ENCODE data around the gene BTBD9. TPM values are rescaled to one million over a fixed set of nuclear protein-coding genes. Genes with fewer than 3 reads are reported as not detected.

BTBD9 gene
- total RNA-seq, 2 experiments from 2014 or later: 6.2 to 6.4 TPM

GRCh38 chr6:38188677-38189335 is 450.9 kb downstream of the BTBD9 start:
- no peaks in the 10 kb centered on the region for H3K27me3 Mint-ChIP-seq
- TF ChIP-seq CTCF (IDR thresholded peaks at IDR 0.05): no peak
- POLR2A ChIA-PET: no interaction called here
- no peak overlapping the region for H3K27ac Mint-ChIP-seq
- H3K36me3 Mint-ChIP-seq (ENCODE audit: low read depth): no peaks in the 10 kb centered on the region
- CTCF ChIA-PET: interaction anchor here (1.8 kb wide), 1 partner anchor 305 kb away, joined by 4 read pairs; no protein-coding TSS in a partner anchor
- DNase-seq: no peak
- no peaks in the 10 kb centered on the region for H3K9me3 Mint-ChIP-seq
- H3K4me3 Mint-ChIP-seq: no peak overlapping the region
- no peaks in the 10 kb centered on the region for H3K4me1 Mint-ChIP-seq (ENCODE audit: low read depth)
- no peak for ATAC-seq
- intact Hi-C loops (cut with micrococcal nuclease): no loop called here

GRCh38 chr6:38187811-38188590 is 451.7 kb downstream of the BTBD9 start:
- CTCF ChIA-PET: no interaction called here
- ATAC-seq: no peak

GRCh38 chr6:38187325-38187724 is 452.4 kb downstream of the BTBD9 start:
- Mint-ChIP-seq H3K4me1 (ENCODE audit: low read depth) (no peaks in the 10 kb centered on the region), H3K4me3 (no peak overlapping the region), H3K9me3 (no peaks in the 10 kb centered on the region), H3K27me3 (no peaks in the 10 kb centered on the region), H3K27ac (no peak overlapping the region), H3K36me3 (ENCODE audit: low read depth) (no peaks in the 10 kb centered on the region)
- ChIA-PET CTCF (no interaction called here), POLR2A (no interaction called here)
- intact Hi-C loops (cut with micrococcal nuclease): no loop called here
- no peak for TF ChIP-seq CTCF (IDR thresholded peaks at IDR 0.05)
- DNase-seq: no peak
- no peak for ATAC-seq

More at GRCh38 chr6:38187811-38188590, 451.7 kb downstream of the BTBD9 start:
- TF ChIP-seq CTCF (IDR thresholded peaks at IDR 0.05): no peak
- Mint-ChIP-seq H3K4me1 (ENCODE audit: low read depth) (no peaks in the 10 kb centered on the region), H3K9me3 (no peaks in the 10 kb centered on the region), H3K27me3 (no peaks in the 10 kb centered on the region), H3K4me3 (no peak overlapping the region), H3K27ac (no peak overlapping the region), H3K36me3 (ENCODE audit: low read depth) (no peaks in the 10 kb centered on the region)
- intact Hi-C loops (cut with micrococcal nuclease): no loop called here
- no peak for DNase-seq
- POLR2A ChIA-PET: no interaction called here

- no peak for ATAC-seq
- CTCF ChIA-PET: no interaction called here
- DNase-seq: no peak
- POLR2A ChIA-PET: interaction anchor here (0.6 kb wide), 1 partner anchor 69 kb away, joined by 4 read pairs; no protein-coding TSS in a partner anchor
- Mint-ChIP-seq H3K4me1 (ENCODE audit: low read depth) (no peaks in the 10 kb centered on the region), H3K36me3 (ENCODE audit: low read depth) (no peaks in the 10 kb centered on the region), H3K9me3 (no peaks in the 10 kb centered on the region), H3K27me3 (no peaks in the 10 kb centered on the region), H3K27ac (no peak overlapping the region), H3K4me3 (no peak overlapping the region)
- intact Hi-C loops (cut with micrococcal nuclease): no loop called here
- TF ChIP-seq CTCF (IDR thresholded peaks at IDR 0.05): no peak
These were observed 454.0 kb downstream of the BTBD9 start for GRCh38 chr6:38185752-38186151.

- Mint-ChIP-seq H3K27ac (no peak overlapping the region), H3K9me3 (no peaks in the 10 kb centered on the region), H3K36me3 (ENCODE audit: low read depth) (no peaks in the 10 kb centered on the region), H3K27me3 (no peaks in the 10 kb centered on the region), H3K4me3 (no peak overlapping the region), H3K4me1 (ENCODE audit: low read depth) (no peaks in the 10 kb centered on the region)
- CTCF ChIA-PET: no interaction called here
- POLR2A ChIA-PET: interaction anchor here (0.6 kb wide), 1 partner anchor 68 kb away, joined by 4 read pairs; no protein-coding TSS in a partner anchor
- ATAC-seq (no peak), DNase-seq (no peak)
- intact Hi-C loops (cut with micrococcal nuclease): no loop called here
- TF ChIP-seq CTCF (IDR thresholded peaks at IDR 0.05): no peak
These were observed 454.5 kb downstream of the BTBD9 start for GRCh38 chr6:38185244-38185643.
